GM12891 (cell line): Measurements from ENCODE around the gene OR10J5.
"Not testable (repeated sequence)": the region's sequence is repeated elsewhere in the genome, so short reads cannot be mapped to it uniquely, and the experiment has no call there.

Experiments used
- DNase-seq: peaks from one replicate; pipeline ENCODE4 v3.0.0; 2011; ENCODE audit warnings: low spot score; ENCODE audit not compliant: insufficient read length
- FAIRE-seq: peaks from 2 replicates; lab custom pipeline; 2011; peaks lifted over from hg19 to GRCh38; lab: Jason Lieb, UNC
- PAX5 ChIP-seq: IDR thresholded peaks from 2 replicates; pipeline ENCODE4 v1.6.1; 2011; ENCODE audit warnings: low read length, moderate library complexity, mild to moderate bottlenecking; ENCODE audit not compliant: insufficient read depth, severe bottlenecking
- POLR2A ChIP-seq: IDR thresholded peaks from 2 replicates; pipeline ENCODE4 v1.6.1; 2011; ENCODE audit warnings: low read depth, low read length, control low read depth
- POLR2AphosphoS5 ChIP-seq: IDR thresholded peaks from 2 replicates; pipeline ENCODE4 v1.6.1; 2011; ENCODE audit warnings: low read depth, low read length, control low read depth
- POU2F2 ChIP-seq: IDR thresholded peaks from 2 replicates; pipeline ENCODE4 v1.6.1; 2011; ENCODE audit warnings: low read depth, mild to moderate bottlenecking, control low read depth, low read length, moderate library complexity
- SPI1 ChIP-seq: IDR thresholded peaks from 2 replicates; pipeline ENCODE4 v1.6.1; 2011; ENCODE audit warnings: low read depth, low read length, control low read depth
- TAF1 ChIP-seq: IDR thresholded peaks from 2 replicates; pipeline ENCODE4 v1.6.1; 2011; ENCODE audit warnings: low read depth, low read length, control low read depth

The OR10J5 gene

DNA sequence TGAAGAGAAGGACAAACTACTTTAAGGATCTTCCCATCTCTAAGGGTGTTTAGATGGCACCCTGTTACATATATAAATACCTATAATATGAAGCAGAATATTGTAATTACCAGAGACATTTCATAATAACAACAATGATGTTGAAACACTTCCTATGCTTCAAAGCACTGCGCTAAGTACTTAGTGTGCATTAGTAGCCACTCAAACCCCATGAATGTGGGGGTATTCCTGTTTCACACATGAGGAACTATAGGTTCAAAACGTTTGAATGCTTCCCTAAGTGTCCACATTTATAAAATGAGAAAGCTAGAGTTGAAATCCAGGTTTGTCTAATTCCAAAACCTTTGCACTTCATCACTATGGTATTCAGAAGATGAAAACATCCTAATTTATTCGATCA is 18.5 kb upstream of the OR10J5 start:
- no peak for FAIRE-seq
- TF ChIP-seq SPI1 (no peak), PAX5 (no peak), POLR2A (no peak), POU2F2 (no peak), POLR2AphosphoS5 (no peak), TAF1 (no peak)
- DNase-seq = no peak

DNA sequence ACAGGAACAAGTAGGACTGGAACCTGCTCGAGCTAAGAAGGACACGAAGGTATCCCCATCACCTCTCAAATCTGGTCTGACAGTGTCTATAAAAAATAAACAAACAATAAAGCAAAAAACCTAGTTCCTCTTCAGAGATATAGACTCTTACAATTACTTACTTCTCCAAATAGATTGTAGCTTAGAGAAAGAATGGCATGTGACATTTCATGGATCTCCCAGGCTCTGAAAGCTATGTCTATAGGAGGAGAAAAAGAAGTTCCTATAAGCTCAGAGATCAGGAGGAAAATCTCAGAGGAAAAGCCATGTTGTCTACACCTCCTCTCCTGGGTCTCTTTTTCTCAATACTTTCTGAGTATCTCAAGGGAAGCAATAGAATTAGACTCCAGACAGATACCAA is 12.3 kb upstream of the OR10J5 start:
- no peak for FAIRE-seq
- TF ChIP-seq POLR2A = no peak
- no peak for TF ChIP-seq TAF1
- no peak for TF ChIP-seq PAX5
- TF ChIP-seq POLR2AphosphoS5 = no peak
- no peak for TF ChIP-seq SPI1
- TF ChIP-seq POU2F2 = no peak

DNA sequence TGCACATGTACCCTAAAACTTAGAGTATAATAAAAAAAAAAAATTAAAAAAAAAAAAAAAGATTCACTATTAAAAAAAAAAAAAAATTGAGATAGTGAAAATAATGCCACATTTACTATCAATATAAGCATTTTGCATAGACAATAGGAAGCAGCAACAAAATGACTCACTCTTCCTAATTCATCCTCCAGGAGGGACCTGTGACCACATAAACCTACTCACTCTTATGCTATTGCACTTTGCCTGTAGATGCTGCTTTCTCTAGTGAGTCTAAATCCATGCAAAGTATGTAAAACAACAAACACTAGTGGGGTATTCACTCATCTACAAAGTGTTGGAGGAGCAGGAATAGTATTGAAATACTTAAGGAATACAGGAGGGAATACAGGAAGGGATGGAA is 2.9 kb downstream of the OR10J5 start:
- TF ChIP-seq POU2F2 = no peak
- no peak for TF ChIP-seq SPI1
- no peak for TF ChIP-seq POLR2AphosphoS5
- TF ChIP-seq POLR2A = no peak
- no peak for TF ChIP-seq TAF1
- TF ChIP-seq PAX5 = no peak
- DNase-seq = no peak
- FAIRE-seq = no peak

More for the DNA sequence above, 12.3 kb upstream of the OR10J5 start:
- DNase-seq = no peak

DNA sequence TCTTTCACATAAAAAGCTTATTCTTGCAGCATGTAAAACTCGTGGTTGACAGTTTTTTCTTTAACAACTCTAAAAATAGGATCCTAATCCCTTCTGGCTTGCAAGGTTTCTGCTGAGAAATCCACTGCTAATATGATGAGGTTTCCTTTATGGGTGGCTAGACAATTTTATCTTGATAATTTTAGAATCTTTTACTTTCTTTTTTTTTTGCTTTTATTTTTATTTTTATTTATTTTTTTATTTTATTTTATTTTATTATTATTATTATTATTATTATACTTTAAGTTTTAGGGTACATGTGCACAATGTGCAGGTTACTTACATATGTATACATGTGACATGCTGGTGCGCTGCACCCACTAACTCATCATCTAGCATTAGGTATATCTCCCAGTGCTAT is 11.0 kb downstream of the OR10J5 start:
- not testable (repeated sequence) for FAIRE-seq, DNase-seq

DNA sequence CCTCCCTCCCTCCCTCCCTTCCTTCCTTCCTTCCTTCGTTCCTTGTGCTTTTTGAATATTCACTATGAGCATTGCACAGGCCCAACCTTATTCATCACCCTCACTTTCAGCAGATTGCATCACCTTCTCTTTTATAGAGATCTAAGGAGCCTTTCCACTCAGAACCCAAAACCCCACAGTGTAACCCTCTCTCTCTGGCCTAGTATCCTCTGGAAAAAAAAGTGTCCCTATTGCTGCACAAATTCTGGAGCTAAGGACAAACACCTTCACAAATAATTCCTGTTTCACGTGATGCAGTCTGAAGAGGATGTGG is 25.6 kb downstream of the OR10J5 start:
- TF ChIP-seq POLR2AphosphoS5 (no peak), POU2F2 (no peak), SPI1 (no peak), TAF1 (no peak), PAX5 (no peak), POLR2A (no peak)
- DNase-seq (no peak), FAIRE-seq (no peak)

DNA sequence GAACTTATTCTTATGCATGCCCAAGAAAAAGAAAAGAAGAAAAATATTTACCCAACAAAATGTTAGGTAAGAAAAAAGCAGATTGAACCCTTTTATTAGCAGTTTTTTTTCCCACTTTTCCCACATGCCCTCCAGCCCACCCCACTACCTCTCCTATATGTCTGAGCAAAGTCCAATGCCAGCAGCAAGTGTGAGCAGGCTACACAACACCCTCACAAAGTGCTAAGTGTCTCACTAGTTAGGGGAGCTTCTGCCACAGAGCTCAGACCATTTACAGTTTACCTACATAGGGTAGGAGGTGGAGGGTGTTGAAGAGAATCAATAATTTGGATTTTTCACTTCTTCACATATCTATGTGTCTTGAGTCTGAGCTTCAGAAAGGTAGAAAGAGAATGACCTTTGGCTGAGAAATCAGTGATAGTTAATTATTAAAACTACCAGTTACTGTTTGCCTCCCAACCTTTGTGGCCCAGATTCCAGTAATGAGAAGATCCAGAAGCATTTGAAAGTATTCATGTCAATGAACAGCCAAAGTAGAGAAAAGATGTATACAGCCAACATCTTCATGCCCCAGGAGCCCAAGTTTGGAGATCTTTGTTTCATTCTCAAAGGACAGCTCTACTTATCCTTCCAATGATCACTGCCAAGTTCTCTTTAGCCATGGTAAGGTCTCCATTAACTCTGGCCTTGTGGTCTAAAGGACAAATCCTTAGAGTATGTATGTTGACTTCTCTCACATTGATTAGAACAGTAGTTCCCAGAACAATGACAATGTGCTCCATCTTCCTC is 26.2 kb downstream of the OR10J5 start:
- no peak for FAIRE-seq
- no peak for DNase-seq
- TF ChIP-seq POLR2AphosphoS5 = no peak

DNA sequence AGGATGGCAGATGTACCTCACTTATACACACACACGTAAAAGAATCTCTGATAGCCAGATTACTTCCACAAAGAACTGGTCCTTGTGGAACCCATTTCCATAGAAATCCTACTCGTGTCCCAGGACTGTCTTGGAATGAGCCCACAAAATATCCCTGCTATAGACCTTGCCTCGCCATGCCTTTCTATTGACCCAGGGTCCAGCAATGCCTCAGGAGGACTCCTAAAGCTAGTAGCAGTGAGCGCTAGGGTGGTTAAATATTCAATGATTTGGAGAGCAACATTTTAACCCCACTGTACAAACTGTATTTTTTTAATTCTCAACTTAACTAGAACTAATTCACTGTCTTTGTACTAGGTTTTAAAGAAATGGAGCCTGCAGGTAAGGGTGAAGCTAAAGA is 26.9 kb downstream of the OR10J5 start:
- TF ChIP-seq TAF1 = no peak
- no peak for TF ChIP-seq POLR2A
- TF ChIP-seq POU2F2 = no peak
- no peak for TF ChIP-seq POLR2AphosphoS5
- TF ChIP-seq SPI1 = no peak
- no peak for TF ChIP-seq PAX5
- DNase-seq (no peak), FAIRE-seq (no peak)

DNA sequence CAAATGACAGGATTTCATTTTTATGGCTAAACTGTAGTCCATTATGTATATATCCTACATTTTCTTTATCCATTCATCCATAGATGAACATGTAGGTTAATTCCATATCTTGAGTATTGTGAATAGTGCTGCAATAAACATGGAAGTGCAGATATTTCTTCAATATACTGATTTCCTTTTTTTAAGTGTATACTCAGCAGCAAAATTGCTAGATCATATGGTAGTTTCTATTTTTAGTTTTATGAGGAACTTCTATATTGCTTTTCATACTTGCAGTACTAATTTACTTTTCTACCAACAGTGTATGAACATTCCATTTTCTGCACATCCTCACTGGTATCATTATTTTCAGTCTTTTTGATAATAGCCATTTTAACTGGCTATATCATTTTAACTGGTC is 30.1 kb downstream of the OR10J5 start:
- no peak for TF ChIP-seq POLR2AphosphoS5
- TF ChIP-seq SPI1 = no peak
- TF ChIP-seq PAX5 = no peak
- TF ChIP-seq TAF1 = no peak
- TF ChIP-seq POLR2A = no peak
- no peak for TF ChIP-seq POU2F2
- DNase-seq (no peak), FAIRE-seq (no peak)

DNA sequence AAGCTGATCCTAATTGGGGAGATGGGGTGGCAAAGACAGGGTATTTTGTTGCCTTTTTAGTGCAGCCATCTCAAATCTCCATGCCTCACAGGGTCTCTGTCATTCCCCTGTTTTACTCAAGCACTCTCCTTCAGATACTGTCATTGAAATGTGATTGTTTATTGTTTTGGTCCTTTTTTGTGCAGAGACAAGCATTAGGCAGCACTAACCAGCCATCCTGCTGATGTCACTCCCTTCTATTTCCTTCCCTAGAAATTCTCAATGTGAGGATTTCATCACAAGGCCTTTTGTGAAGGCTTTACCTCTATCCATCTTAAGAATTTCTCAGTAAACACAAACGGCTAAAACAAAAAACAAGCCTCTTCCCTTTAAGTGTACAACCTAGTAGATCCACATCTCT is 34.7 kb downstream of the OR10J5 start:
- TF ChIP-seq POU2F2 (no peak), POLR2AphosphoS5 (no peak), TAF1 (no peak), SPI1 (no peak), POLR2A (no peak), PAX5 (no peak)
- DNase-seq (no peak), FAIRE-seq (no peak)

DNA sequence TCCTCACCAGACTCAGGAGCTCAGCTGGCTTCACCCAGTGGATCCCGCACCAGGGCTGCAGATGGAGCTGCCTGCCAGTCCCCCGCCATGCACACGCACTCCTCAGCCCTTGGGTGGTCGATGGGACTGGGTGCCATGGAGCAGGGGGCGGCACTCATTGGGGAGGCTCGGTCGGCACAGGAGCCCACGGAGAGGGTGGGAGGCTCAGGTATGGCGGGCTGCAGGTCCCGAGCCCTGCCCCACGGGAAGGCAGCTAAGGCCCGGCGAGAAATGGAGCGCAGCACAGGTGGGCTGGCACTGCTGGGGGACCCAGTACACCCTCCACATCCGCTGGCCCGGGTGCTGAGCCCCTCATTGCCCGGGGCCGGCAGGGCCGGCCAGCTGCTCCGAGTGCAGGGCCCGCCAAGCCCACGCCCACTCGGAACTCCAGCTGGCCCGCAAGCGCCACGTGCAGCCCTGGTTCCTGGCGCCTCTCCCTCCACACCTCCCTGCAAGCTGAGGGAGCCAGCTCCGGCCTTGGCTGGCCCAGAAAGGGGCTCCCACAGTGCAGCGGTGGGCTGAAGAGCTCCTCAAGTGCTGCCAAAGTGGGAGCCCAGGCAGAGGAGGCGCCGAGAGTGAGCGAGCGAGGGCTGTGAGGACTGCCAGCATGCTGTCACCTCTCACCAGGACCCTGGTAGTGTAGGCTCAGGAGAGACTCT is 41.1 kb downstream of the OR10J5 start:
- not testable (repeated sequence) for DNase-seq, FAIRE-seq
